ENCODE data around the gene HMOX1. TPM values are rescaled to one million over a fixed set of nuclear protein-coding genes. Genes with fewer than 3 reads are reported as not detected.

Gene HMOX1
- total and polyA plus RNA-seq, 8 donors, result 8.2 to 355 (median 10.5) TPM

DNA sequence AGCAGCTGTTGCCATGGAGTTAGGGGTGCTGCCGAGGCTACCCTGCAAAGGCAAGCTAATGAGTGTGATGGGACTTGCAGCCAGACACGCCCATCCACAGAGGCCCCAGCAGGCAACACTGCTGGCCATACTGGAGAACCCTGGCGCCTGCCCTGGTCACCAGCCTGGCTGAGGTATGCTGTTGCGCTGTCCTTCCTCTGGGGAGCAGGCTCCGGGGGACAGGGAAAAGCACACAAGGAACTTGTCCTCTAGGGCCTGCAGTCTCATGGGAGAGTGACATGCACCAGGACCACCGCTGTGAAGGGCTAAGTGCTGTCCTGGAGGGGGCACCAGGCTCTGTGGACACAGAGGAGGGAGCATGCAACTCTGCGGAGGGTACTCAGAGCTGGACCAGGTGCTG lies 45.4 kb upstream of the HMOX1 start:
- H3K27ac ChIP-seq, result no peak overlapping the region
- H3K27me3 ChIP-seq, result no peaks in the 10 kb centered on the region
- H3K36me3 ChIP-seq, result peaks cover 0 to 100% of the 10 kb centered on the region in 2 donors
- intact Hi-C loops (cut with DNase I), result no loop called here
- H3K9me3 ChIP-seq, result no peaks in the 10 kb centered on the region
- H3K4me1 ChIP-seq, result peaks cover 0 to 22% of the 10 kb centered on the region in 2 donors
- ATAC-seq, result no peak
- H3K4me3 ChIP-seq, result no peak overlapping the region
- no peak for DNase-seq
- TF ChIP-seq, protein P1, sequence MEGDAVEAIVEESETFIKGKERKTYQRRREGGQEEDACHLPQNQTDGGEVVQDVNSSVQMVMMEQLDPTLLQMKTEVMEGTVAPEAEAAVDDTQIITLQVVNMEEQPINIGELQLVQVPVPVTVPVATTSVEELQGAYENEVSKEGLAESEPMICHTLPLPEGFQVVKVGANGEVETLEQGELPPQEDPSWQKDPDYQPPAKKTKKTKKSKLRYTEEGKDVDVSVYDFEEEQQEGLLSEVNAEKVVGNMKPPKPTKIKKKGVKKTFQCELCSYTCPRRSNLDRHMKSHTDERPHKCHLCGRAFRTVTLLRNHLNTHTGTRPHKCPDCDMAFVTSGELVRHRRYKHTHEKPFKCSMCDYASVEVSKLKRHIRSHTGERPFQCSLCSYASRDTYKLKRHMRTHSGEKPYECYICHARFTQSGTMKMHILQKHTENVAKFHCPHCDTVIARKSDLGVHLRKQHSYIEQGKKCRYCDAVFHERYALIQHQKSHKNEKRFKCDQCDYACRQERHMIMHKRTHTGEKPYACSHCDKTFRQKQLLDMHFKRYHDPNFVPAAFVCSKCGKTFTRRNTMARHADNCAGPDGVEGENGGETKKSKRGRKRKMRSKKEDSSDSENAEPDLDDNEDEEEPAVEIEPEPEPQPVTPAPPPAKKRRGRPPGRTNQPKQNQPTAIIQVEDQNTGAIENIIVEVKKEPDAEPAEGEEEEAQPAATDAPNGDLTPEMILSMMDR (IDR thresholded peaks at IDR 0.05), result no peak

DNA sequence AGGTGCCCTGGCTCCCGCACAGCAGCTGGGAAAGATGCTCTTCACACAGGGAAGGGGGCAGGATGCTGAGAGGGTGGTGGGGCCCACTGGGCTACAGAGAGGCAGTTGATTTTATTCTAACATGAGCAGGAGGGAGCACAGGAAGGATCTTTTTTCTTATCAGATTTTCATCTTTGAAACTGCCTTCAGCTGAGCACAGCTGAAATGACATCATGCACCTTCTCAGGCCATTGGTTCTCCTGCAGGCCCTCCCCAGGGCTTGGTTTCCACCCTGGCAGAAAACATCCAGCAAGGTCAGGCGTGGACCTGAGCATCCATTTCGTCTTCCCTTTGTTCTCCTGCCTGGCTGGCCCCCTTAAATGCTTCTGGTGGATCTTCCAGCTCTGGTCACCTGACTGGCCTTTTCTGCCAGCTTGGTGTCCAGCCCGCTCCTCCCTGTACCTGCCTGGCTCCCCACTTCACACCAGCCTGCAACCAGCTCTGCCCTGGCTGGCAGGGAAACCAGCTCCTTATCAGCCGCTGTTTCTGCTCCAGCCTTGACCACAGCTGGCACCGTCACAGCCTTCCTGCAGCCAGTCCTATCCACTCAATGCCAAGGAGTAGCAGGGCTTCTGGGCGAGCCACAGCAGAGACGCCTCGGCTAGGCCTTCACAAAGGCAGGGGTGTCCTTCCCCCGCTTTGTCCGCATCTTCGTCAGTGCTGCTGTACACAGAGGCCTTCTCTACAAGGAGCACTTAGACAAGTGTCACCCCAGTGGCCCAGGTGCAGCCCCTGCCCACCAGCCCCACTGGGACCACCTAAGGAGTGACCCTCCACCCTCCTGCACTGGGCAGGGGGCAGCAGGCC lies 44.7 kb upstream of the HMOX1 start:
- TF ChIP-seq, protein P1 (IDR thresholded peaks at IDR 0.05), result no peak
- Histone ChIP-seq H3K4me1 (peaks cover 0 to 15% of the 10 kb centered on the region in 2 donors), H3K9me3 (no peaks in the 10 kb centered on the region), H3K27ac (no peak overlapping the region), H3K27me3 (no peaks in the 10 kb centered on the region), H3K36me3 (peaks cover 0 to 100% of the 10 kb centered on the region in 2 donors), H3K4me3 (no peak overlapping the region)
- ATAC-seq (no peak), DNase-seq (peak in 1 of 4 donors; percentile 55)
- intact Hi-C loops (cut with DNase I), result no loop called here

DNA sequence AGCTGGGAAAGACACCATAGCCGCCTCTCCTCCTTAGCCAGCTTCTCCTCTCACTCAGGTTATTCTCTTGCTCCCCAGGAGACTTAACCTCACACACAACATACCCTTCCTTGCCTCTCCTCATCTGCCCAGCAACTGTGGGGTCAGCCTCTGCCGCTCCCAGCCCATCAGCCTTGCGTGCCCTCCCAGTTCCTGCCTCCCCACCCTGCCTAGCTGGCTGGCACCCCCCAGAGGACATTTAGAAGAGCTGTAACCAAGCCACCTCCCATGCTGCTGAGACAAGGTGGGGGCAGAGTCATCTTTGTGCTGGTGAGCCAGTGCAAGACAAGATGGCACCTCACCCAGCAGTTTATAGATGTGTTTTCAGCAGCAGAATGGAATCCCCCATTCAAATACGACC lies 43.0 kb upstream of the HMOX1 start:
- Histone ChIP-seq H3K27ac (no peak overlapping the region), H3K9me3 (no peaks in the 10 kb centered on the region), H3K4me1 (peaks cover 0 to 11% of the 10 kb centered on the region in 2 donors), H3K36me3 (peaks cover 0 to 96% of the 10 kb centered on the region in 2 donors), H3K27me3 (no peaks in the 10 kb centered on the region), H3K4me3 (no peak overlapping the region)
- ATAC-seq (no peak), DNase-seq (no peak)
- intact Hi-C loops (cut with DNase I), result no loop called here
- TF ChIP-seq, protein P1 (IDR thresholded peaks at IDR 0.05), result no peak

DNA sequence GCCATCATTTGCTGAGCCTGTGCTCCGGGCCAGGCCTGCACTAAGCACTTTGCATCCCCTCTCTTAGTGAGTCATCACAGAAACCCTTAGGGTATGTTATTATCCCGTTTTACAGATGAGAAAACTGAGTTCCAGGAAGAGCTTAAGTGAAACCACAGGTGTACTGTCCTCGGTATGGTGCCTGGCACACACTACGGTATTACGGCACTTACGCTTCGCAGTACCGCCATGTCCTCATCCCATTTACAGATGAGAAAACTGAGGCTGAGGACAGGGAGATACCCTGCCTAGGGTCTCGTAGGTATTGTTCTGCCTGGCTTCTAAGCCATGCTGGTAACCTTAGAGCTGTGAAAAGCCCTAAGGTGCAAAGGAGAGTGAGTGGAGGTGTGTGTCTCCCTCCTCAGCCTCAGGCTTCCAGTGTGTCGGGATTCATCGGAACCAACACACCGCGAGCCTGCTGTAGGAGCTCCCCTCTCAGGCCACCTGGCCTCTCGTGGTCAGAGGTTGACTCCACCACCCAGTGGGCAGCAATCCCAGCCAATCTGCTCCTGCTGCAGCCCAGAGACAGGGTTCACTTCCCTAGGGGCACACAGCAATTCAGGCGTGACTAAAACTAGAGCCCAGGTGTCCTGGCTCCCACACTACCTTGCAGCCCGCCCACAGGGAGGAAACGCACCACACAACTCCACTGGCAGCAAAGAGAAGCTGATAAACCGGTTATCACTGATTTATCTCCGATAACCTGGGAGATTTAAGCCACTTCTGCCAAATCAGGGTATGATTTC lies 39.6 kb upstream of the HMOX1 start:
- no peaks in the 10 kb centered on the region for H3K27me3 ChIP-seq
- no peaks in the 10 kb centered on the region for H3K4me1 ChIP-seq
- peak in 1 of 4 donors; percentile 40 for DNase-seq
- no peak for ATAC-seq
- H3K36me3 ChIP-seq, result peaks cover 0 to 88% of the 10 kb centered on the region in 2 donors
- no peaks in the 10 kb centered on the region for H3K9me3 ChIP-seq
- H3K4me3 ChIP-seq, result no peak overlapping the region
- TF ChIP-seq, protein P1 (IDR thresholded peaks at IDR 0.05), result no peak
- intact Hi-C loops (cut with DNase I), result no loop called here
- no peak overlapping the region for H3K27ac ChIP-seq

DNA sequence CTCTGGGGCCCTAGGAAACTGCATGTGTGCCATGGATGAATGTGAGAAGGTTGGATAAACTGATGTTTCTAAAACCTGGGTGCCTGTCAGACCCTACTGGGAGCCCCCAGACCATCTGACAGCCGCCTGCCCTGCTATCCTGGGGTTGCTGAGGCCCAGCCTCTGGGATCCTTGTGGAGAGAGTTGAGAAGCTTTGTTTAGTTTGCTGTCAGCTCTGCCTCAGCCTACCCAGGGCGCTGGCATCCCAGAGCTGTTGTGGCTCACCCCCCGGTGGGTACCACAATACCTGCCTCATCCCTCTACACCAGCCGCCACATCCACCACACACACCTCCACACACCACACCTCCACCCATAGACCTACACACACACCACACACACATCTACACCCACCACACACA lies 38.5 kb upstream of the HMOX1 start:
- DNase-seq, result peak in 1 of 4 donors; percentile 47
- peaks cover 0 to 88% of the 10 kb centered on the region in 2 donors for H3K36me3 ChIP-seq

More for the DNA sequence above, 38.5 kb upstream of the HMOX1 start:
- no peak for ATAC-seq
- no peaks in the 10 kb centered on the region for H3K4me1 ChIP-seq
- no peaks in the 10 kb centered on the region for H3K9me3 ChIP-seq
- no peaks in the 10 kb centered on the region for H3K27me3 ChIP-seq
- TF ChIP-seq, protein P1 (IDR thresholded peaks at IDR 0.05), result no peak
- H3K4me3 ChIP-seq, result no peak overlapping the region
- intact Hi-C loops (cut with DNase I), result no loop called here
- H3K27ac ChIP-seq, result no peak overlapping the region

Measured in left lung (tissue), 10 donors.